ENCODE results near the gene BCL11B.

The BCL11B gene

DNA sequence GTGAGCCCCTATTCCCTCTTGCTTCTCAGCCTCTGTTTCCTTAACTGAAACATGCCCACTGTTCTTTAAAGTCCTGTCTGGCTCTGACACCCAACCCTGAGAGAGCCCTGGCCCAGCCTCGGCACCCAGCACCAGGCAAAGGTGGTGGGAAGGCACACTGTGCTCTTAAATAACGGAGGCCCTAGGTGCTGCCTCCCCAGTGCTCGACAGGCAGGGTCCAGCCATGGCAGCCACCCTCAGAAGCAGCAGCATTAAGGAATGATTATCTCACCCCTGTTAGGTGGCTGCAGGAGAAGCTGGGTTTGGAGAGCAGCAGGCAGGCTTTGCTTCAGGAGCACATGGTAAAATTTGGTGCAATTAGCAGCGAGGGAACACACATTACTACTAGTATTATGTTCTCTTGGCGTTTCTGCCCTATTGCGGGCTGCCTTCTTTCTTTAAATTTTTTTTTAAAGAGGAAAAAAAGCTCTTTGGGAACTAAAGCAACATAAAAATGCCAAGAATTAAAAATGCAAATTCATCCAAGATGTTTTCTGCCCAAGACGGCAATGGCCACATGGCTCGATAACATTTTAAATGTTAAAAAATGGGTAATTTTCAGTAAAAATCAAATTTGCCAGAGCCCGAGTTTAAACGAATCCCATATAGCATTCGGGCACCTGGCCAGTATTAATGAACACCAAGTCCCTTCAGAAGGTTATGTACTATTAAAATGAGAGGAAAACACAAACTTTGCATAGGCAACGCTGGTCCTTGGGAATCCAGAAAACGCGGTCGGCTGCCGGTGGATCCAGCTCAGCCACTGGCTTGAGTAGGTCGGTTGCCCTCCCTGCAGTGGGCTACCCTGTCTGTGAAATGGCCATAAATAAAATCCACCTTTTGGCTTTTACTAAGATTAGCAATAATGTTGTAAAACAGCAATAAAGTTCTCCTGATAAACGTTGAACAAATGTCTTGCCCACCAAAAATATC, 152.2 kb downstream of the BCL11B start:
- no peak for DNase-seq (ENCODE audit: low spot score)

Measured in globus pallidus (tissue), 1 donor.